HG03558 (cell line): ENCODE measurements around the gene ITFG2.

Experiments used
- ATAC-seq: cut with Tn5 transposase; IDR thresholded peaks from one replicate; pipeline ENCODE4 v1.9.1; 2021; ENCODE audit warnings: moderate number of reproducible peaks; ENCODE audit not compliant: unreplicated experiment; ENCODE audit errors: extremely low read depth

The ITFG2 gene

DNA sequence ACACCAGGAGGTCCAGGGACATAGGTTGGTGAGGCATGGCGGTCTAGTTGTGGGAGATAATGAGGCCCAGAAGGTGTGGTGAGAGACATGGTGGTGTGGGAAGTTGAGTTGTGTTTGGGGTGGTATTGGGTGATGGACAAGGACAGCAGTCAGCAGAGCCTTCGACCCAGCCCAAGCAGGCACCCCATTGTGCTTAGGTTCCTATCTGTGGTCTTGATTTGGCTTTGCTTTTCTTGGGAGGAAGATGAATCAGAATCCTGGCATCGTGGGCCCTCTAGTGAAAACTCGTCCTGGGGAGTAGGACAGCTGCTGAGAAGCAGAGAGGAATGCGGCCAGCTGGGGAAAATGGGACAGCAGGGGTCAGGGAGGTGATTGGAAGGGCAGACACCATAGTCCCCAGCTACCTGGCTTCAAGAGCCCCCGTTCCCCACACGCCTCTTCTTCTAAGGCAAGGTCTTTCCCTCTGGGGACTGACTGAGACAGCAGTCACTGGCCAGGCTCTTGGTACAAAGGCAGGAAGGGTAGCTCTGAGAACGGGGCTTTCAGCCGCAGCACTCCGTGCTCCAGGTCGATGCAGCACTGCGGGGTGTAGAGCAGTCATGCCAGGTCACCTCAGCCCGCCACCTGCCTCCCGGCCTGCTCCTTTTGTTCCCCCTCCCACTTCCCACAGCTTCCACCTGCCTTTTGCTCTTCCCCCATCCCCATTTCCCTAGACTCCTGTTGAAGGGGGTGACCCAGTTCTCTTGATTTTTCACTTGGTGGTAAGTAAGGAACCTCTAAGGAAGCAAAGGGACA lies 14.4 kb downstream of the ITFG2 start:
- ATAC-seq: no peak

DNA sequence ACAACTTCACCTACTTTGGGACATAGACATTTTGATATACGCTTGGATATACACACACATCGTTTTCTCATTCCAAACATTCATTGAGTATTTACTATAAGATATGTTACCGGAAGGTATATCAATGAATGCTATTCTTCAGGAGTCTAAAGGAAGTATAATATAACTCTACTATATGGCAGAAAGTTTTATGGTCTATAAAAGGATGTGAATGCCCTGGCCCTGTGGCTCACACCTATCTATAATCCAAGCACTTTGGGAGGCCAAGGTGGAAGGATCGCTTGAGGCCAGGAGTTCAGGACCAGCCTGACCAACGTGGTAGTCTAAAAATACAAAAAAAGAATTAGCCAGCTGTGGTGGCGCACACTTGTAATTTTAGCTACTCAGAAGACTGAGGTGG lies 16.8 kb downstream of the ITFG2 start:
- ATAC-seq: no peak

DNA sequence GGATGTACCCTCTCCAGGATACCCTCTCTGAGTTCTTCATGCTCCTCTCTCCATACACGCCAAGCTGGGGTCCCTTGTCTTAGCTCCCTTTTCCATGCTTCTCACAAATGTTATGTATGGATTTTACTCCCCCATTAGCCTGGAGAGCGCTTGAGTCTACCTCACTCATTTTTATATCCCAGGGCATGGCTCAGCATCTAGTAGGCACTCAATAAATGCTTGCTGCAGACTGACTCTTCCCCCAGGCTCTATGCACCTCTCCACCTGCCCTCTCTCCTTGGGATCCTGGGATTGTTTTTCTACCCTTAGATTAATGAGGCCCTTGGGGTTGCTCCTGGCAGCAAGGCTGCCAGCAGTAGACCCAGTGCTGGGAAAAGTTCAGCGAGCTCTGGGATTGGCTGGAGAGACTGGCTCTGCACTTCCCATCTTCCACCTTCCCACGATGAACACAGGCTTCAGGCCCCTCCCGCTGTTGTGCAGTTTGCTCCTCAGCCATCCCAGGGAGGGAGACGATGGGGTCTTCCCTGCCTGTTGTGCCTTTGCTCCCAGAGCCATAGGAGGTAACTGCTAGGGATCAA lies 20.2 kb downstream of the ITFG2 start:
- no peak for ATAC-seq

DNA sequence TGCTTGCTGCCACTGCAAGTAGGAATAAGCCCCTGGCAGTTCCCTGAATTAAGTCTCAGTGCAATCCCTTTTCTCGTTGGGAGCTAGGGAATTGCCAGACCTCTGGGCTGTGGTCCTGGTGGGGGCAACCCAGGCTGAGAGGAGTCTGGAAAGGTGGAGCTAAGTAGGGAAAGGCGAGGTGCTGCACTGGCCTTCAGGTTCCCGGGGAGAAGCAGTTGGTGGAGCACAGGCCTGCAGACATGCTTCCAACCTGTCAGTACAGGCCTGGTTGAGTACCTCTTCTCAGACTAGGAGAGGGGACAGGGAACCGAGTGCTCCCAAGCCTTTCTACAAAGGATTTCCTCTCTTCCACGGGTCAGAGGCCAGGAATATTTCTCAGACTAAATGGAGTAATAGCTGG lies 20.9 kb downstream of the ITFG2 start:
- no peak for ATAC-seq

GRCh38 chr12:2833810-2834209 lies 21.3 kb downstream of the ITFG2 start:
- no peak for ATAC-seq

DNA sequence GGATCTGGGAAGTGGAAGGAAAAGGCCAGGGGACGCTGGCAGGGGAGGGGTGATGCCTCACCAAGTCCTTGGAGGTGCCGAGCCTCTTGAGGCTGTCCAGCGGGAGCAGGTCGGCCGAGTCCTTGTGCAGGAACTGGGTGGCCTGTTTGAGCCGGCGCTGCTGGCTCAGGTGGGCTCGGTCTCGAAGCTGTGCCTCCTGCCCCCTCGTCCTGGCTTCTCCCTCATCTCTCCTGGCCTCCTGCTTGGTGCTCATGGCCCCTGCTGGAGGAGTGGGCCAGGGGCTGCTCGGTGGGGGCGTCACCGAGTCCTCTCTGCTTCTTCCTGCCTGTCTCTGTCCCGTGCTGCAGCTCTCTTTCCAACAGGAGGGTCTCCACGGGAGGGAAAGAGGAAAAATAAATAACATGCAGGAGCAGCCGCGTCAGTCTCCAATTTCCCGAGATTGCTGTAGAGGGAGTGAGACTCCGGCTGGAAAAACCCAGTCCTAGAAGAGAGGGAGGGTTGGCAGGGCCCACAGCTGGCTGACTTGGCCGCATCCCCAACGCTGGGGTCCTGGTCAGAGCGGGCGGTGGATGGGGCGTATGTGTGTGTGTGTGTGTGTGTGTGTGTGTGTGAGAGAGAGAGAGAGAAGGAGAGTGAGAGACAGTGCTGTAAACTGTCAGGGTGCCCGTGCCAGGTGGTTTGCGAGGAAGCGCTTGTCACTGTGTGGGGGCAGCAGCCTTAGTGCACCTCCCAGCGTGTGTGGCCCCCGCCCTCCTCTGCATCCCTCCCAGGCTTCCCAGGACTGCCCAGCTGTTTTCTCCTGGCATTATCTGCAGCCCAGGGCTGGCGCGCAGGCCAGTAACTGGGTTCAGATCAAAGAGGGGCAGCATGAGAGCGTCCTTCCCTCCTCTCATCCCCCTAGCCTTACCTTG lies 22.4 kb downstream of the ITFG2 start, which contains the start of gene NRIP2:
Gene NRIP2, minus strand, starts transcription at position 455 of the 911 bp plus-strand sequence. Its CDS starts 52 bp downstream, at position 403.
- no peak for ATAC-seq

DNA sequence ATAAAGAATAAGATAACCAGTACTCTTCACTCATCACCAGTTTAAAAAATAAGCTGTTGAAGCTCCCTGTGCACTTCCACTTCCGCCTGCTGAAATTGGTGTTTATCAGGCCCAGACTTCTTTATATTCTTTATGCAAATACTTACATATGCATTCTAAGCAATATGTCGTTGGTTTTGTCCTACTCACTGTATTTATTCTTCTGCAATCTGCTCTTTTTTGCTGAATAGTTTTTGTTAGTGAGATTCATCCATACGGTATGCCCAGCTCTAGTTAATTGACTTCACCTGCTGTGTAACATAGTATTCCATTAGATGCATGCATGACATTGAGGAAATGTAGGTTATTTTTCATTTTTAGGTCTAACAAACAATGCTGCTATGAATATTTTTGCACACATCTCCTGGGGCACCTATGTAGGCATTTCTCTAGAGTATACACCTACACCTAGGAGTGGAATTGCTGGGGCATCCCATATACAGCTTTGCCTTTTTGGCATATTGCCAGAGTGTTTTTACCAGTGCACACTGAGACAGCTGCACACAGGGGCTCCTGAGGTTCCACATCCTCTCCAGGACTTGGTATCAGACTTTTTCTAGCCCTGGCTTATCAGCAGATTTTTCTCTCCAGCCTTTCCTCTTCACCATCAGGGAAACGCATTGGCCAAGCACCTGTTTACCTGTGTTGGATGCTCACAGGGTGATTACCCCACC lies 23.4 kb downstream of the ITFG2 start:
- ATAC-seq: no peak

DNA sequence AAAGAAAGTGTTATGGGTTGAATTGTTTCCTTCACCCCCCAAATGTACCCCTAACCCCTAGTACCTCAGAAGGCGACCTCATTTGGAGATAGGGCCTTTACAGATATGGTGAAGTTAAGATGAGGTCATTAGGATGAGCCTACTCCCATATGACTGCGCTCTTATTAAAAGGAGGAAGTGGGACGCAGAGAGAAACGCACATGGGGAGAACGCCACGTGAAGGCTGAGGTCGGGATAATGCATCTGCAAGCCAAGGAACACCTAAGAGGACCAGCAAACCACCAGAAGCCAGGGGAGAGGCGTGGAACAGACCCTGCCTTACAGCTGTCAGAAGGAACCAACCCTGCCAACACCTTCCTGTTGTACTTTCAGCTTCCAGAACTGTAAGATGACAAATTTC lies 24.1 kb downstream of the ITFG2 start:
- no peak for ATAC-seq

GRCh38 chr12:2841056-2841650 lies 28.7 kb downstream of the ITFG2 start:
- no peak for ATAC-seq

DNA sequence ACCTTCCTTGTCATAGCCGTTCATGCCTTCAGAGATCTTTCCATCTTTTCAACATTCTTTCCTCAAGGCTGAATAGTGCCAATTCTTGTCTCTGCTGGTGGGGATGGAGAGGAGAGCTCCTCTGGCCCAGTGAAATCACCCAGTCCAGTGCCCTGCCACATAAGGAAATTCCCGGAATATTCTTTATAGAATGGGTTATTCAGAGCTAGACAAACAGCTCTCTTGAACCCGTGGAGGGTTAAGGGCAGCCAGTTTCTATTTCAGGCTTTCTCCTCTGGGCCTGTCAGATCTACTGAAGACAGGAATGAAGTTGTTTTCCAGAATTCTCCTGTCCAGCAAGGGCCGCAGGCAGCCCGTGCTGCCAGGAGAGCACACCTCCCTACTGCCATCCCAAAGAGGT lies 30.5 kb downstream of the ITFG2 start:
- no peak for ATAC-seq

- no peak for ATAC-seq
Measured at GRCh38 chr12:2844786-2845185, 32.3 kb downstream of the ITFG2 start.

- ATAC-seq: no peak
Measured at GRCh38 chr12:2845280-2845679, 32.8 kb downstream of the ITFG2 start.

GRCh38 chr12:2851931-2852330 lies 39.5 kb downstream of the ITFG2 start:
- ATAC-seq: no peak

DNA sequence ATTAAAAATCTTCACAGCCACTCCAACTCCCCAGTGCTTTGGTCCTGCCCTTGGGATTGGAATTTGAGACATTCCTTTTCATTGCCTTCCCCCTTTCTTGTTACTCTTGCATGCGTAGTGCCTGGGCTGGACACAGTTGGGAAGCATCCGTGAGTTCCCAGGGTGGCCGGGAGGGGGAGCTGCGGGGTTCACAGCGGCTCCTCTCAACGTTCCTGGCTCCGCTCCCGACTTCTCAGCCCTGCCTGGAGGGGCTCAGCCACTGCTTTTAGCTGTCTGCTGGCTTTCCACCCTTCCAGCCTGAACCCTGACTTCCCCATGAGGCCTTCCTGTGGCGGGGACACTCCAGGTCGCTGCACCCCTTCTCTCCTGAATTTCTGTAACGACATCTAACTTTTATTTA lies 41.2 kb downstream of the ITFG2 start:
- ATAC-seq: no peak

- no peak for ATAC-seq
Measured at GRCh38 chr12:2854669-2855453, 42.4 kb downstream of the ITFG2 start.

- ATAC-seq: no peak
Measured at GRCh38 chr12:2855546-2855945, 43.1 kb downstream of the ITFG2 start.

DNA sequence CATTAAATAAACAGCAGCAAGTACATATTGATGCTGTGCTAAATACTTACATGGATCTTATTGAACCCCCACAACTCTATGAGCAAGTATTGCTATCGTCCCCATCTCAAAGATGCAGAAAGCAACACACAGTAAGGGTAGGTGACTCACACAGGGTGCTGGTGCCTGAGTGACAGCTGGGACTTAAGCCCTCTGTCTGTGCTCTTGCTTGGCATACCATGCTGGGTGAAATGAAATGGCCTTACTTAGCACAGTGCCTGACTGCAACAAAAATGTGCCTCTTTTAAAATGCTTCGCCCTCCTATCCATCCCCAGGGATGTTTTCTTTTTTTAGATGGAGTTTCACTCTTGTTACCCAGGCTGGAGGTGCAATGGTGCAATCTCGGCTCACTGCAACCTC lies 43.6 kb downstream of the ITFG2 start:
- ATAC-seq: no peak

- ATAC-seq: no peak
Measured at GRCh38 chr12:2857021-2857431, 44.6 kb downstream of the ITFG2 start, which contains the start of gene TEX52. TEX52 (minus strand) TSS chr12:2857039; CDS start chr12:2857026, 13 bp downstream.

- no peak for ATAC-seq
Measured at GRCh38 chr12:2857576-2857975, 45.1 kb downstream of the ITFG2 start.
